Ascending aorta (tissue), 2 donors: Measurements from ENCODE around the gene KCNG3. TPM values are rescaled to one million over a fixed set of nuclear protein-coding genes. Genes with fewer than 3 reads are reported as not detected.

ENCODE experiments used
- DNase-seq, 2 donors: peaks; one replicate each; pipeline ENCODE4 v3.0.0-alpha.2; 2019; ENCODE audit warnings: low spot score in 2 of 2
- H3K27ac ChIP-seq, 2 donors: fragments of 200-600 bp; sonication (generic); one replicate each; pipeline ENCODE4 v1.5.1; 2016 to 2017; ENCODE audit warnings: mild to moderate bottlenecking in 1 of 2
- H3K27me3 ChIP-seq: fragments of 200-600 bp; sonication (generic); one replicate; pipeline ENCODE4 v1.5.1; 2017
- H3K36me3 ChIP-seq, 2 donors: fragments of 200-600 bp; sonication (generic); one replicate each; pipeline ENCODE4 v1.5.1; 2016
- H3K4me1 ChIP-seq, 2 donors: fragments of 200-600 bp; sonication (generic); one replicate each; pipeline ENCODE4 v1.5.1; 2016 to 2017; ENCODE audit warnings: mild to moderate bottlenecking in 1 of 2
- H3K4me3 ChIP-seq, 2 donors: fragments of 200-600 bp; sonication (generic); one replicate each; pipeline ENCODE4 v1.5.1; 2016 to 2017; ENCODE audit warnings: mild to moderate bottlenecking in 1 of 2
- H3K9me3 ChIP-seq, 2 donors: fragments of 200-600 bp; sonication (generic); one replicate each; pipeline ENCODE4 v1.5.1; 2016
- CTCF ChIP-seq, 3 experiments: fragments of 200-600 bp in 2 of 3; fragments of 450-650 bp in 1 of 3; sonication (generic) in 2 of 3; IDR thresholded peaks; one replicate each; pipeline ENCODE4 v1.5.1; 2016 to 2019; ENCODE audit warnings: antibody characterized with exemption in 3 of 3, mild to moderate bottlenecking in 1 of 3, moderate library complexity in 1 of 3
- intact Hi-C: fragments of 100-400 bp; cut with DNase I; formaldehyde crosslinking; loops from one replicate; pipeline ENCODE4 v1.15.1; 2023
- total RNA-seq: library from RNA; depleted of rRNA; stranded (reverse); fragments of >200 nt; gene quantifications from one replicate; pipeline ENCODE4 v1.1.0, GENCODE V29; 2016

The KCNG3 gene
- total RNA-seq, 1 donor from 2014 or later, result not detected

- H3K27me3 ChIP-seq, result no peaks in the 10 kb centered on the region
- DNase-seq, result no peak
- H3K4me3 ChIP-seq, result no peak overlapping the region
- TF ChIP-seq CTCF (IDR thresholded peaks at IDR 0.05), result no peak
- no peak overlapping the region for H3K27ac ChIP-seq
- H3K9me3 ChIP-seq, result no peaks in the 10 kb centered on the region
- H3K4me1 ChIP-seq, result no peaks in the 10 kb centered on the region
- H3K36me3 ChIP-seq, result no peaks in the 10 kb centered on the region
- intact Hi-C loops, result no loop called here
These were observed 44.4 kb downstream of the KCNG3 start for GRCh38 chr2:42449163-42450087.

GRCh38 chr2:42448163-42448562, 45.6 kb downstream of the KCNG3 start:
- H3K4me1 ChIP-seq, result no peaks in the 10 kb centered on the region
- H3K36me3 ChIP-seq, result no peaks in the 10 kb centered on the region
- DNase-seq, result no peak
- no peaks in the 10 kb centered on the region for H3K9me3 ChIP-seq
- H3K27ac ChIP-seq, result no peak overlapping the region
- H3K27me3 ChIP-seq, result no peaks in the 10 kb centered on the region
- intact Hi-C loops, result no loop called here
- no peak for TF ChIP-seq CTCF (IDR thresholded peaks at IDR 0.05)
- no peak overlapping the region for H3K4me3 ChIP-seq

- intact Hi-C loops, result no loop called here
- H3K9me3 ChIP-seq, result no peaks in the 10 kb centered on the region
These were observed 47.1 kb downstream of the KCNG3 start for GRCh38 chr2:42446503-42447271.

GRCh38 chr2:42443718-42444399, 49.9 kb downstream of the KCNG3 start:
- intact Hi-C loops, result no loop called here
- no peaks in the 10 kb centered on the region for H3K36me3 ChIP-seq
- no peak for TF ChIP-seq CTCF (IDR thresholded peaks at IDR 0.05)

More at GRCh38 chr2:42446503-42447271, 47.1 kb downstream of the KCNG3 start:
- H3K4me3 ChIP-seq, result no peak overlapping the region
- no peaks in the 10 kb centered on the region for H3K27me3 ChIP-seq
- no peaks in the 10 kb centered on the region for H3K4me1 ChIP-seq
- H3K36me3 ChIP-seq, result no peaks in the 10 kb centered on the region
- no peak overlapping the region for H3K27ac ChIP-seq
- no peak for DNase-seq
- TF ChIP-seq CTCF (IDR thresholded peaks at IDR 0.05), result no peak

GRCh38 chr2:42442774-42443173, 51.0 kb downstream of the KCNG3 start:
- no peak overlapping the region for H3K27ac ChIP-seq
- no peaks in the 10 kb centered on the region for H3K4me1 ChIP-seq
- DNase-seq, result no peak
- TF ChIP-seq CTCF (IDR thresholded peaks at IDR 0.05), result no peak
- H3K36me3 ChIP-seq, result no peaks in the 10 kb centered on the region
- H3K27me3 ChIP-seq, result no peaks in the 10 kb centered on the region
- no peak overlapping the region for H3K4me3 ChIP-seq
- H3K9me3 ChIP-seq, result no peaks in the 10 kb centered on the region
- intact Hi-C loops, result no loop called here

More at GRCh38 chr2:42443718-42444399, 49.9 kb downstream of the KCNG3 start:
- Histone ChIP-seq H3K27me3 (no peaks in the 10 kb centered on the region), H3K27ac (no peak overlapping the region), H3K4me3 (no peak overlapping the region), H3K9me3 (no peaks in the 10 kb centered on the region), H3K4me1 (no peaks in the 10 kb centered on the region)
- DNase-seq, result no peak
